Fibroblast of lung (primary cell): ENCODE data around the gene TLR4. TPM values are rescaled to one million over a fixed set of nuclear protein-coding genes. Genes with fewer than 3 reads are reported as not detected.

Experiments used
- DNase-seq, 2 donors: peaks; one replicate each; pipeline versions ENCODE4 v3.0.0 to v3.0.0-alpha.2; 2010; ENCODE audit warnings: low read depth in 2 of 2
- H2AFZ ChIP-seq: 2 replicates; pipeline ENCODE4 v1.5.1; 2012; ENCODE audit warnings: low read length, control low read depth, inconsistent platforms
- H3K27ac ChIP-seq: 2 replicates; pipeline ENCODE4 v1.5.1; 2011; ENCODE audit warnings: low read length, control low read depth; ENCODE audit not compliant: insufficient read depth
- H3K27me3 ChIP-seq: 2 replicates; pipeline ENCODE4 v1.5.1; 2011; ENCODE audit warnings: mild to moderate bottlenecking, low read length; ENCODE audit not compliant: control insufficient read depth, insufficient read depth
- H3K36me3 ChIP-seq: 2 replicates; pipeline ENCODE4 v1.5.1; 2011; ENCODE audit warnings: low read length; ENCODE audit not compliant: control insufficient read depth, insufficient read depth
- H3K4me1 ChIP-seq: 2 replicates; pipeline ENCODE4 v1.5.1; 2011; ENCODE audit warnings: low read length; ENCODE audit not compliant: control insufficient read depth, insufficient read depth; ENCODE audit errors: extremely low read depth
- H3K4me2 ChIP-seq: 2 replicates; pipeline ENCODE4 v1.5.1; 2011; ENCODE audit warnings: low read length, control low read depth; ENCODE audit not compliant: insufficient read depth; ENCODE audit errors: extremely low read depth
- H3K4me3 ChIP-seq, 4 experiments: fragments of 200-600 bp in 1 of 4; sonication (generic) in 1 of 4; replicated peaks in 1 of 4; 2 replicates each; pipeline ENCODE4 v1.5.1; 2011 to 2016; ENCODE audit warnings: low read length in 4 of 4, low read depth in 3 of 4, mild to moderate bottlenecking in 3 of 4, control low read depth in 2 of 4, inconsistent platforms in 1 of 4, mixed read lengths in 1 of 4; ENCODE audit not compliant: insufficient read depth in 1 of 4; ENCODE audit errors: control extremely low read depth in 1 of 4
- H3K79me2 ChIP-seq: 2 replicates; pipeline ENCODE4 v1.5.1; 2012; ENCODE audit warnings: mild to moderate bottlenecking, low read length, inconsistent platforms; ENCODE audit not compliant: control insufficient read depth, insufficient read depth
- H3K9ac ChIP-seq: 2 replicates; pipeline ENCODE4 v1.5.1; 2011; ENCODE audit warnings: mild to moderate bottlenecking, low read length, control low read depth; ENCODE audit not compliant: insufficient read depth
- H3K9me3 ChIP-seq: 2 replicates; pipeline ENCODE4 v1.5.1; 2012; ENCODE audit warnings: low read depth, low read length; ENCODE audit not compliant: control insufficient read depth, insufficient read depth
- H4K20me1 ChIP-seq: 2 replicates; pipeline ENCODE4 v1.5.1; 2011; ENCODE audit warnings: low read length; ENCODE audit not compliant: control insufficient read depth, insufficient read depth; ENCODE audit errors: extremely low read depth
- EZH2 ChIP-seq: IDR thresholded peaks from 2 replicates; pipeline ENCODE4 v1.5.1; 2012; ENCODE audit warnings: low read length, control low read depth, mild to moderate bottlenecking; ENCODE audit errors: missing control alignments
- polyA plus RNA-seq, 2 donors: library from polyadenylated mRNA; depleted of rRNA in 1 of 2; stranded (reverse) in 1 of 2; unstranded in 1 of 2; fragments of >200 nt; gene quantifications; 2 replicates each; pipeline ENCODE4 v1.2.1, GENCODE V29; 2011 to 2012; ENCODE audit warnings: missing spikeins in 1 of 2
- total RNA-seq: library from RNA; depleted of rRNA; stranded (reverse); fragments of >200 nt; gene quantifications from 2 replicates; pipeline ENCODE4 v1.2.1, GENCODE V29; 2014
- TF ChIP-seq, protein P1 (sequence below), 2 donors: IDR thresholded peaks in 1 of 2; conservative IDR thresholded peaks in 1 of 2; 1 replicate in 1 of 2; 2 replicates in 1 of 2; pipeline ENCODE4 v1.5.1; 2011 to 2012; ENCODE audit warnings: low read length in 2 of 2, control low read depth in 1 of 2, inconsistent platforms in 1 of 2, low read depth in 1 of 2, mild to moderate bottlenecking in 1 of 2

The TLR4 gene
- total and polyA plus RNA-seq, 2 donors (not counting 1 experiment from before 2014, with no cell fraction given), result 2.2 to 2.6 TPM

DNA sequence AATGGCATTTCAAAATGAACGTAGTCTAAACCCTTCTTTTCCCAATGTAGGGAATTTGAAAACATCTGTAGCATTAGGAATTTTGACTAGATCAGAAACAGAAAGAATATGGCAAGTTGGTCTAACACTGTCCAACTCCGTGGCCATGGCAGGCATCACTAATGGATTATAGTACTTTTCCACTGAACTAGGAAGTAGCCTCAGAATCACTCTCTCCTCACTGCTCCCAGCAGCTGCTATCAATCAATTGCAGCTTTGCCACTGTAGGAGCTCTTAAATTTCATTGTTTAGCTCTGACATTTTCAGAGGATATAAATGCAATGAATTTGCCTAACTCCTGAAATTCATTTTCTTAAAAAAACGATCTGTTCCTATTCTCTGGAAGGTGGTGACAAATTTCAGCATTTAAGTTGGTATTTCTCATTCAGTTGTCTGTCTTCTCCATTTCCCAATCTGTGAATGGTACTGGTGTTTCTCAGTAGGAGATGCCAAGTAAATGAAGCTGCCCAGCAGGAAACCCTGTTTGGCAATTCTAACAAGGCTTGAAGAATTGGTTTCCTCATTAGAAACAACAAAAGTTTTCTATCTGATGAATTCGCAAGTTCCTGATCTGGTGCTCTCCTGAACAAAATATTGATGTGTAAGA is 64.7 kb downstream of the TLR4 start:
- Histone ChIP-seq H3K4me2 (no peak overlapping the region), H3K4me1 (no peaks in the 10 kb centered on the region), H3K79me2 (no peaks in the 10 kb centered on the region), H2AFZ (no peak overlapping the region), H3K27me3 (no peaks in the 10 kb centered on the region), H3K36me3 (no peaks in the 10 kb centered on the region), H3K9ac (no peak overlapping the region), H4K20me1 (no peaks in the 10 kb centered on the region), H3K4me3 (no peak overlapping the region), H3K27ac (no peak overlapping the region), H3K9me3 (no peaks in the 10 kb centered on the region)
- TF ChIP-seq EZH2, result no peak
- peak in 1 of 2 donors; percentile 0 for DNase-seq

DNA sequence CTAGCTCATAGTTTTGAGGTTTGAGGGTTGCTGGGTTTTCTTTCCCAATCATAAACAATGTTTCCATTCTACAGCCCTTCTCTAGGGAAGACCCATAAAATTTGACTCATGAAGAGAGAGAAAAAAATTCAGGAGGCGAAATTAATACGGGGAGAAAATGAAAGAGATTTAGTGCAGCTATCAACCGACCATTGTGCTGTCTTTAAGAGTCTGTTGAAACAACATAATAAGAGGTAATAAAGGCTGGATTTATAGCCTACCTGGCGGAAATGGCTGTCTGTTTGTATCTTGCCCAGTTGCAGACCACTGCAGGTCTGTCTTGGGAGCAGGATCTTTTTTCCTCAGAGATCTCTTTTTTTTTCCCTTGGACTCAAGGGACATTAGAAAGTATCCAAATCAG is 66.9 kb downstream of the TLR4 start:
- no peaks in the 10 kb centered on the region for H3K79me2 ChIP-seq
- H4K20me1 ChIP-seq, result no peaks in the 10 kb centered on the region
- TF ChIP-seq EZH2, result no peak
- TF ChIP-seq, protein P1, sequence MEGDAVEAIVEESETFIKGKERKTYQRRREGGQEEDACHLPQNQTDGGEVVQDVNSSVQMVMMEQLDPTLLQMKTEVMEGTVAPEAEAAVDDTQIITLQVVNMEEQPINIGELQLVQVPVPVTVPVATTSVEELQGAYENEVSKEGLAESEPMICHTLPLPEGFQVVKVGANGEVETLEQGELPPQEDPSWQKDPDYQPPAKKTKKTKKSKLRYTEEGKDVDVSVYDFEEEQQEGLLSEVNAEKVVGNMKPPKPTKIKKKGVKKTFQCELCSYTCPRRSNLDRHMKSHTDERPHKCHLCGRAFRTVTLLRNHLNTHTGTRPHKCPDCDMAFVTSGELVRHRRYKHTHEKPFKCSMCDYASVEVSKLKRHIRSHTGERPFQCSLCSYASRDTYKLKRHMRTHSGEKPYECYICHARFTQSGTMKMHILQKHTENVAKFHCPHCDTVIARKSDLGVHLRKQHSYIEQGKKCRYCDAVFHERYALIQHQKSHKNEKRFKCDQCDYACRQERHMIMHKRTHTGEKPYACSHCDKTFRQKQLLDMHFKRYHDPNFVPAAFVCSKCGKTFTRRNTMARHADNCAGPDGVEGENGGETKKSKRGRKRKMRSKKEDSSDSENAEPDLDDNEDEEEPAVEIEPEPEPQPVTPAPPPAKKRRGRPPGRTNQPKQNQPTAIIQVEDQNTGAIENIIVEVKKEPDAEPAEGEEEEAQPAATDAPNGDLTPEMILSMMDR (conservative IDR thresholded peaks at IDR 0.05 in 1 of 2, IDR thresholded peaks at IDR 0.05 in 1 of 2; ENCODE audit: low read depth in 1 of 2, low read length in 2 of 2), result no peak
- no peaks in the 10 kb centered on the region for H3K9me3 ChIP-seq
- H3K4me3 ChIP-seq, result no peak overlapping the region
- no peak overlapping the region for H3K9ac ChIP-seq
- no peaks in the 10 kb centered on the region for H3K4me1 ChIP-seq
- no peak overlapping the region for H3K4me2 ChIP-seq
- H2AFZ ChIP-seq, result no peak overlapping the region
- H3K36me3 ChIP-seq, result no peaks in the 10 kb centered on the region
- DNase-seq, result no peak
- H3K27ac ChIP-seq, result no peak overlapping the region
- no peaks in the 10 kb centered on the region for H3K27me3 ChIP-seq

DNA sequence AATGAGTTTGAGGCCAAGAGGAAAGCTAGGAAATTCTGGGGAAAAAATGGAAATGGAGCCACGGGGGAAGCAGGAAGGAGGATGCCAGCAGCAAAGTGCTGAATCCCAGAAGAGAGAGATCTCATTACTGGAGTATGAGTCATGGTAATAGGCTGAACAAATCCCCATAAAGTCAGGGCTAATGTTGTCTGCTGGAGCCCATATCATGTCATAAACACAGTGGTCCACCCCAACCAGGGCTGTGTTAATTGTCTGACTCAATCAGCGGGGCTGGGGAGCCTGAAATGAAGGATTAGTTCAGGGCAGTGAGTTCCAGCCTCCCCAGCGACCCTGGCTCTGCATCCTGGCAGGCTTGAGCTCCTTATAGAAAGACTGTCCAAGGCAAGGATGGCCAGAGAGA is 68.8 kb downstream of the TLR4 start:
- peak in 1 of 2 donors; percentile 58 for DNase-seq
- no peaks in the 10 kb centered on the region for H4K20me1 ChIP-seq
- H3K4me1 ChIP-seq, result no peaks in the 10 kb centered on the region
- no peaks in the 10 kb centered on the region for H3K79me2 ChIP-seq
- no peaks in the 10 kb centered on the region for H3K36me3 ChIP-seq
- H3K27ac ChIP-seq, result no peak overlapping the region
- no peak overlapping the region for H3K9ac ChIP-seq
- TF ChIP-seq EZH2, result no peak
- TF ChIP-seq, protein P1 (conservative IDR thresholded peaks at IDR 0.05 in 1 of 2, IDR thresholded peaks at IDR 0.05 in 1 of 2; ENCODE audit: low read depth in 1 of 2, low read length in 2 of 2), result no peak
- no peaks in the 10 kb centered on the region for H3K27me3 ChIP-seq
- H3K4me3 ChIP-seq, result no peak overlapping the region
- no peaks in the 10 kb centered on the region for H3K9me3 ChIP-seq
- H3K4me2 ChIP-seq, result no peak overlapping the region
- H2AFZ ChIP-seq, result no peak overlapping the region
